HG03039 (cell line): ENCODE data around the gene DEFB118.
"Not testable (repeated sequence)": the region's sequence is repeated elsewhere in the genome, so short reads cannot be mapped to it uniquely, and the experiment has no call there.

Experiments used
- ATAC-seq: cut with Tn5 transposase; IDR thresholded peaks from one replicate; pipeline ENCODE4 v1.9.1; 2021; ENCODE audit warnings: mild to moderate bottlenecking, moderate library complexity; ENCODE audit not compliant: unreplicated experiment

Gene DEFB118

GRCh38 chr20:31368301-31368700 is at the start of gene DEFB118:
DEFB118 (plus strand) TSS chr20:31368601; CDS start chr20:31368651, 50 bp downstream.
- no peak for ATAC-seq

GRCh38 chr20:31322504-31322903 is 45.9 kb upstream of the DEFB118 start:
- no peak for ATAC-seq

GRCh38 chr20:31330893-31331292 is 37.5 kb upstream of the DEFB118 start:
- no peak for ATAC-seq

GRCh38 chr20:31341470-31341869 is 26.9 kb upstream of the DEFB118 start:
- ATAC-seq: no peak

GRCh38 chr20:31355981-31356380 is 12.4 kb upstream of the DEFB118 start:
- ATAC-seq: no peak

- ATAC-seq: no peak
Measured at GRCh38 chr20:31363295-31363694, 5.1 kb upstream of the DEFB118 start.

GRCh38 chr20:31364272-31364671 is 4.1 kb upstream of the DEFB118 start:
- not testable (repeated sequence) for ATAC-seq

GRCh38 chr20:31374346-31374745 is 5.9 kb downstream of the DEFB118 start:
- no peak for ATAC-seq

GRCh38 chr20:31390490-31390889 is 22.1 kb downstream of the DEFB118 start, which contains the start of gene DEFB119:
DEFB119 (minus strand) TSS chr20:31390590; CDS start chr20:31390483, 107 bp downstream.
- ATAC-seq: no peak

GRCh38 chr20:31392836-31393235 is 24.4 kb downstream of the DEFB118 start:
- no peak for ATAC-seq

GRCh38 chr20:31394900-31395299 is 26.5 kb downstream of the DEFB118 start:
- no peak for ATAC-seq

GRCh38 chr20:31403886-31404285 is 35.5 kb downstream of the DEFB118 start:
- ATAC-seq: no peak

GRCh38 chr20:31406115-31406514 is 37.7 kb downstream of the DEFB118 start, which contains the start of gene DEFB121:
DEFB121 (minus strand) TSS chr20:31406215; CDS start chr20:31406152, 63 bp downstream.
- no peak for ATAC-seq

- ATAC-seq: no peak
Measured at GRCh38 chr20:31410011-31410410, 41.6 kb downstream of the DEFB118 start.

GRCh38 chr20:31414381-31414780 is 46.0 kb downstream of the DEFB118 start:
- ATAC-seq: no peak

GRCh38 chr20:31415653-31416052 is 47.3 kb downstream of the DEFB118 start:
- no peak for ATAC-seq

GRCh38 chr20:31418307-31418706 is 49.9 kb downstream of the DEFB118 start:
- ATAC-seq: no peak
